Astrocyte (in vitro differentiated cells and primary cell): ENCODE measurements around the gene TNNC2. TPM values are rescaled to one million over a fixed set of nuclear protein-coding genes. Genes with fewer than 3 reads are reported as not detected.
A peak's percentile ranks its signal among the peaks of the same experiment; 100 is the strongest.

Experiments
- DNase-seq: peaks from one replicate; pipeline ENCODE4 v3.0.0-alpha.2; 2010; ENCODE audit warnings: low read depth
- FAIRE-seq: peaks from 2 replicates; lab custom pipeline; 2011; peaks lifted over from hg19 to GRCh38; lab: Jason Lieb, UNC
- H2AFZ ChIP-seq: 2 replicates; pipeline ENCODE4 v1.6.0; 2012; ENCODE audit warnings: low read depth, low read length, inconsistent platforms
- H3K27ac ChIP-seq: 2 replicates; pipeline ENCODE4 v1.5.1; 2011; ENCODE audit warnings: low read depth, low read length, inconsistent platforms
- H3K27me3 ChIP-seq: 2 replicates; pipeline ENCODE4 v1.6.0; 2011; ENCODE audit warnings: low read length, inconsistent platforms; ENCODE audit not compliant: insufficient read depth
- H3K36me3 ChIP-seq: 2 replicates; pipeline ENCODE4 v1.5.1; 2011; ENCODE audit warnings: low read length, inconsistent platforms; ENCODE audit not compliant: insufficient read depth
- H3K4me1 ChIP-seq: 2 replicates; pipeline ENCODE4 v1.5.1; 2011; ENCODE audit warnings: low read length, inconsistent platforms; ENCODE audit not compliant: insufficient read depth
- H3K4me2 ChIP-seq: 2 replicates; pipeline ENCODE4 v1.6.0; 2012; ENCODE audit warnings: low read length, inconsistent platforms
- H3K4me3 ChIP-seq: 2 replicates; pipeline ENCODE4 v1.5.1; 2011; ENCODE audit warnings: low read depth, mild to moderate bottlenecking, low read length, inconsistent platforms; ENCODE audit not compliant: insufficient read depth
- H3K79me2 ChIP-seq: 2 replicates; pipeline ENCODE4 v1.6.0; 2012; ENCODE audit warnings: mild to moderate bottlenecking, low read length, inconsistent platforms; ENCODE audit not compliant: insufficient read depth
- H3K9ac ChIP-seq: 2 replicates; pipeline ENCODE4 v1.6.0; 2012; ENCODE audit warnings: mild to moderate bottlenecking, low read length, inconsistent platforms
- H3K9me3 ChIP-seq: 2 replicates; pipeline ENCODE4 v1.5.1; 2012; ENCODE audit warnings: low read depth, mild to moderate bottlenecking, low read length, inconsistent platforms; ENCODE audit not compliant: insufficient read depth
- H4K20me1 ChIP-seq: 2 replicates; pipeline ENCODE4 v1.6.0; 2012; ENCODE audit warnings: low read length, inconsistent platforms; ENCODE audit not compliant: insufficient read depth
- H3K27ac Mint-ChIP-seq: one replicate; pipeline ENCODE4 v1.8.0; 2021; ENCODE audit warnings: mild to moderate bottlenecking, mixed read lengths; ENCODE audit not compliant: unreplicated experiment
- H3K27me3 Mint-ChIP-seq: one replicate; pipeline ENCODE4 v1.8.0; 2021; ENCODE audit warnings: low read depth, mixed read lengths; ENCODE audit not compliant: unreplicated experiment
- H3K36me3 Mint-ChIP-seq: one replicate; pipeline ENCODE4 v1.8.0; 2021; ENCODE audit warnings: low read depth, mixed read lengths; ENCODE audit not compliant: unreplicated experiment
- H3K4me1 Mint-ChIP-seq: one replicate; pipeline ENCODE4 v1.8.0; 2021; ENCODE audit warnings: low read depth, mixed read lengths; ENCODE audit not compliant: unreplicated experiment
- H3K4me3 Mint-ChIP-seq: one replicate; pipeline ENCODE4 v1.8.0; 2021; ENCODE audit warnings: mild to moderate bottlenecking, moderate library complexity, mixed read lengths; ENCODE audit not compliant: unreplicated experiment
- H3K9me3 Mint-ChIP-seq: one replicate; pipeline ENCODE4 v1.8.0; 2021; ENCODE audit warnings: mild to moderate bottlenecking, mixed read lengths; ENCODE audit not compliant: unreplicated experiment
- EZH2 ChIP-seq: IDR thresholded peaks from 2 replicates; pipeline ENCODE4 v1.6.1; 2012; ENCODE audit warnings: mild to moderate bottlenecking, low read length, inconsistent platforms; ENCODE audit not compliant: insufficient read depth
- total RNA-seq: library from RNA; stranded (reverse); gene quantifications from 2 replicates; pipeline ENCODE4 v1.2.1, GENCODE V29; 2021
- TF ChIP-seq, protein P1 (sequence below): IDR thresholded peaks from 2 replicates; pipeline ENCODE4 v1.5.1; 2011; ENCODE audit warnings: low read depth, mild to moderate bottlenecking, inconsistent platforms, low read length, moderate library complexity; ENCODE audit not compliant: insufficient read depth

TNNC2 gene
- total RNA-seq, 1 donor from 2014 or later: not detected

DNA sequence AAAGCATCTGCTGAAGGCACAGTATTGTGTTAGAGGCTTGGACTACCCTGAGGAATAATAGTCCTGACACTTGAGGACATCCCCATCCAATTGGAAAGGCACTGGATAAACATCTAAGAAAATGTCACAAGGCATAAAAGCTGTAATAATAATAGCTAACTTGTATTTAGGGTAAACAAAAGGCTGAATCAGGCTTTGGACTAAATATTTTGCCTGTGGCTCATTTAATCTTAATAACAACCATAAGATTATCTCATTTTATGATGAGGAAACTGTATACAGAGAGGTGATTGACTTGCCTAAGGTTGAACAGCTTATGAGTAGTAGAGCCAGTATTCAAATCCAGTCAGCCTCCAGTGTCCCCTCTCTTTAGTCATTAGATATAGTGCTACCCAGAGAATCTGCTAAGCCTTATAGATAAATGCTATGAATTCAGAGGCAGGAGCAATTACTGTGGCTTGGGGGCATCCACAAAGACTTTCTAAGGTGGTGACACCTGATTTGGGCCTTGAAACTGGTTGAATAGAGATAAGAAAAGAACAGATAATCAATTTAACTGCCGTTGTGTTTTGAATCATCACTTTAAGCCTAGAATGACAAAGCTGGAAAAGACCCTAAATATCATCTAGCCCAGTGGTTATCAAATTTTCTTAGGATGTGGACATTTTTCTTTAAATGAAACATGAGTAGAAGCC lies 46.4 kb upstream of the TNNC2 start:
- Histone ChIP-seq H3K27ac (no peak overlapping the region), H3K79me2 (no peaks in the 10 kb centered on the region), H3K9me3 (no peaks in the 10 kb centered on the region), H3K36me3 (no peaks in the 10 kb centered on the region), H3K27me3 (no peaks in the 10 kb centered on the region), H4K20me1 (no peaks in the 10 kb centered on the region), H3K4me2 (no peak overlapping the region), H3K4me1 (no peaks in the 10 kb centered on the region), H2AFZ (no peak overlapping the region), H3K9ac (no peak overlapping the region), H3K4me3 (no peak overlapping the region)
- H3K9me3 Mint-ChIP-seq: no peaks in the 10 kb centered on the region
- peaks cover 13% of the 10 kb centered on the region for H3K36me3 Mint-ChIP-seq
- H3K27me3 Mint-ChIP-seq: no peaks in the 10 kb centered on the region
- H3K27ac Mint-ChIP-seq: no peak overlapping the region
- no peaks in the 10 kb centered on the region for H3K4me1 Mint-ChIP-seq
- no peak overlapping the region for H3K4me3 Mint-ChIP-seq
- FAIRE-seq (no peak), DNase-seq (no peak)
- TF ChIP-seq EZH2: no peak
- TF ChIP-seq, protein P1, sequence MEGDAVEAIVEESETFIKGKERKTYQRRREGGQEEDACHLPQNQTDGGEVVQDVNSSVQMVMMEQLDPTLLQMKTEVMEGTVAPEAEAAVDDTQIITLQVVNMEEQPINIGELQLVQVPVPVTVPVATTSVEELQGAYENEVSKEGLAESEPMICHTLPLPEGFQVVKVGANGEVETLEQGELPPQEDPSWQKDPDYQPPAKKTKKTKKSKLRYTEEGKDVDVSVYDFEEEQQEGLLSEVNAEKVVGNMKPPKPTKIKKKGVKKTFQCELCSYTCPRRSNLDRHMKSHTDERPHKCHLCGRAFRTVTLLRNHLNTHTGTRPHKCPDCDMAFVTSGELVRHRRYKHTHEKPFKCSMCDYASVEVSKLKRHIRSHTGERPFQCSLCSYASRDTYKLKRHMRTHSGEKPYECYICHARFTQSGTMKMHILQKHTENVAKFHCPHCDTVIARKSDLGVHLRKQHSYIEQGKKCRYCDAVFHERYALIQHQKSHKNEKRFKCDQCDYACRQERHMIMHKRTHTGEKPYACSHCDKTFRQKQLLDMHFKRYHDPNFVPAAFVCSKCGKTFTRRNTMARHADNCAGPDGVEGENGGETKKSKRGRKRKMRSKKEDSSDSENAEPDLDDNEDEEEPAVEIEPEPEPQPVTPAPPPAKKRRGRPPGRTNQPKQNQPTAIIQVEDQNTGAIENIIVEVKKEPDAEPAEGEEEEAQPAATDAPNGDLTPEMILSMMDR: no peak

DNA sequence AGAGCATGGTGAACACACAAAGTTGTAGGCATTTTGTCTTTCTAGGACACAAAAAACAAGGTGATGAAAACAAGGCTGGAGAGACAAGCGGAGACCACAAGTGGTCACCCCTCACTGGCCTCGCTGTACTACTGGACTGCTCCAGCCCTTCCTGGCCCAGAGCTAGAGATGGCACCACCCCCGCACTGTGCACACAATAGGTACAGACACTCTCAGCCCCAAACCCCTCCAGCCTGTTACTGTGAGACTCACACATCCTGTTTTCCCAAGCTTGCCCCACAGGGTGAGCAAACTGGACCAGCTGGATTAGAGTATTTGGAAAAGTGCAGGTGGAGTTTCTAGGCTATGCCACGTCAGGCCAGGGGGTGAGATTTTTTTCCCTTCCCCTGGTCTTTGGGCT lies 45.5 kb upstream of the TNNC2 start:
- H3K9me3 ChIP-seq: no peaks in the 10 kb centered on the region
- H3K4me3 Mint-ChIP-seq: no peak overlapping the region
- DNase-seq: no peak
- no peaks in the 10 kb centered on the region for H3K9me3 Mint-ChIP-seq
- H3K36me3 ChIP-seq: no peaks in the 10 kb centered on the region
- TF ChIP-seq EZH2: no peak
- TF ChIP-seq, protein P1: no peak
- H4K20me1 ChIP-seq: no peaks in the 10 kb centered on the region
- no peak overlapping the region for H3K9ac ChIP-seq
- no peak overlapping the region for H3K27ac ChIP-seq
- no peak overlapping the region for H2AFZ ChIP-seq
- no peak for FAIRE-seq
- H3K79me2 ChIP-seq: no peaks in the 10 kb centered on the region
- H3K27me3 Mint-ChIP-seq: no peaks in the 10 kb centered on the region
- H3K4me1 ChIP-seq: peaks cover 5% of the 10 kb centered on the region
- no peak overlapping the region for H3K4me3 ChIP-seq
- no peak overlapping the region for H3K27ac Mint-ChIP-seq
- H3K4me1 Mint-ChIP-seq: peaks cover 6% of the 10 kb centered on the region
- H3K36me3 Mint-ChIP-seq: peaks cover 9% of the 10 kb centered on the region
- no peaks in the 10 kb centered on the region for H3K27me3 ChIP-seq
- H3K4me2 ChIP-seq: no peak overlapping the region

DNA sequence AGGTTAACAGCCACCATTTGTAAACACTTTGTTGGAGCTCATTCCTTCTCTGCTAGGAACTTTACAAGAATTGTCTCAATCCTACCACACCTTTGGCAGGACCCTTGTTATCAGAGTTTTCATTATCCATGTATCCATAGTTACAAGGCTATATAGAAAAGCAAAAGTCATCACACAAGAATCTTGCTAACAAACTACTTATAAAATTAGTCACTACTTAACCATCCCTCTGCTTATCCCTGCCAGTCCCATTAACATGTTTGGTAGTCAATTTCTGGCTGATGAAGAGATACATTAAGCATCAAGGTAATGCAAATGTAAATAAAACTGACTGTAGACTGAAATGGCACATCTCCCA lies 40.7 kb upstream of the TNNC2 start:
- FAIRE-seq (peak; percentile 5), DNase-seq (peak; percentile 85)
- Histone ChIP-seq H3K27me3 (no peaks in the 10 kb centered on the region), H3K9me3 (no peaks in the 10 kb centered on the region), H3K4me2 (peak overlapping the region; percentile 65), H3K4me1 (peaks cover 10% of the 10 kb centered on the region), H3K79me2 (no peaks in the 10 kb centered on the region), H4K20me1 (no peaks in the 10 kb centered on the region), H3K4me3 (no peak overlapping the region), H2AFZ (no peak overlapping the region), H3K27ac (peak overlapping the region; percentile 79), H3K9ac (peak overlapping the region; percentile 68), H3K36me3 (no peaks in the 10 kb centered on the region)
- Mint-ChIP-seq H3K27me3 (no peaks in the 10 kb centered on the region), H3K36me3 (peaks cover 5% of the 10 kb centered on the region), H3K9me3 (no peaks in the 10 kb centered on the region), H3K4me3 (no peak overlapping the region), H3K4me1 (peaks cover 10% of the 10 kb centered on the region), H3K27ac (peak overlapping the region; percentile 1)
- no peak for TF ChIP-seq EZH2
